DMS53 (cell line): ENCODE results near the gene CLCN5.

Experiments
- DNase-seq: peaks from one replicate; lab custom pipeline; 2025; lab: John Stamatoyannopoulos, UW

The CLCN5 gene

GRCh38 chrX:49922291-49923241 lies at the start of gene CLCN5:
CLCN5 (plus strand) TSS chrX:49922596; CDS start chrX:49925299, 2,703 bp downstream.
- peak; percentile 97 for DNase-seq

GRCh38 chrX:49876750-49877149 lies 45.6 kb upstream of the CLCN5 start:
- peak; percentile 83 for DNase-seq

GRCh38 chrX:49877397-49878101 lies 44.8 kb upstream of the CLCN5 start:
- peak; percentile 80 for DNase-seq

- DNase-seq, result peak; percentile 50
Measured at GRCh38 chrX:49878128-49878833, 44.1 kb upstream of the CLCN5 start.

- DNase-seq, result peak; percentile 89
Measured at GRCh38 chrX:49878834-49879655, 43.4 kb upstream of the CLCN5 start, which contains the start of gene USP27X. USP27X (plus strand) TSS chrX:49879484; CDS start chrX:49880308, 824 bp downstream.

- peak; percentile 39 for DNase-seq
Measured at GRCh38 chrX:49879656-49880277, 42.6 kb upstream of the CLCN5 start.

- no peak for DNase-seq
Measured at GRCh38 chrX:49880668-49881067, 41.7 kb upstream of the CLCN5 start.

- peak; percentile 83 for DNase-seq
Measured at GRCh38 chrX:49884290-49884862, 38.0 kb upstream of the CLCN5 start.

GRCh38 chrX:49892542-49892941 lies 29.9 kb upstream of the CLCN5 start:
- DNase-seq, result no peak

GRCh38 chrX:49896951-49897350 lies 25.4 kb upstream of the CLCN5 start:
- no peak for DNase-seq

GRCh38 chrX:49901048-49901447 lies 21.3 kb upstream of the CLCN5 start:
- DNase-seq, result peak; percentile 16

- peak; percentile 88 for DNase-seq
Measured at GRCh38 chrX:49910344-49910743, 12.1 kb upstream of the CLCN5 start.

GRCh38 chrX:49912086-49912485 lies 10.3 kb upstream of the CLCN5 start:
- DNase-seq, result peak; percentile 48

GRCh38 chrX:49912861-49913260 lies 9.5 kb upstream of the CLCN5 start:
- DNase-seq, result peak; percentile 5

GRCh38 chrX:49915361-49916222 lies 6.8 kb upstream of the CLCN5 start:
- peak; percentile 76 for DNase-seq

GRCh38 chrX:49919617-49920016 lies 2.8 kb upstream of the CLCN5 start:
- DNase-seq, result peak; percentile 37

GRCh38 chrX:49921109-49921508 lies 1.3 kb upstream of the CLCN5 start:
- no peak for DNase-seq

- DNase-seq, result no peak
Measured at GRCh38 chrX:49925176-49925575, 2.8 kb downstream of the CLCN5 start.

GRCh38 chrX:49930039-49930438 lies 7.6 kb downstream of the CLCN5 start:
- no peak for DNase-seq

GRCh38 chrX:49932791-49933190 lies 10.4 kb downstream of the CLCN5 start:
- DNase-seq, result no peak
